DMS 273 treated with DMSO at 0.1 percent for 48 hours (cell line): ENCODE measurements around the gene LMNTD2.
A peak's percentile ranks its signal among the peaks of the same experiment; 100 is the strongest.
"Not testable (repeated sequence)": the region's sequence is repeated elsewhere in the genome, so short reads cannot be mapped to it uniquely, and the experiment has no call there.

Experiments
- DNase-seq: peaks from one replicate; lab custom pipeline; 2025; lab: John Stamatoyannopoulos, UW

LMNTD2 gene

GRCh38 chr11:533586-534395, 26.7 kb downstream of the LMNTD2 start:
- no peak for DNase-seq

- no peak for DNase-seq
Observed at GRCh38 chr11:532986-533585, 27.5 kb downstream of the LMNTD2 start.

GRCh38 chr11:532527-532985, 28.0 kb downstream of the LMNTD2 start:
- no peak for DNase-seq

GRCh38 chr11:531919-532526, 28.5 kb downstream of the LMNTD2 start:
- no peak for DNase-seq

GRCh38 chr11:530960-531831, 29.3 kb downstream of the LMNTD2 start:
- DNase-seq, result no peak

- DNase-seq, result no peak
Observed at GRCh38 chr11:529728-530411, 30.7 kb downstream of the LMNTD2 start.

- no peak for DNase-seq
Observed at GRCh38 chr11:528815-529727, 31.5 kb downstream of the LMNTD2 start.

- DNase-seq, result no peak
Observed at GRCh38 chr11:528166-528814, 32.2 kb downstream of the LMNTD2 start.

GRCh38 chr11:526192-526591, 34.3 kb downstream of the LMNTD2 start:
- no peak for DNase-seq

- no peak for DNase-seq
Observed at GRCh38 chr11:521177-521688, 39.3 kb downstream of the LMNTD2 start.

GRCh38 chr11:520428-521176, 39.9 kb downstream of the LMNTD2 start:
- no peak for DNase-seq

- DNase-seq, result peak; percentile 78
Observed at GRCh38 chr11:518463-519202, 41.9 kb downstream of the LMNTD2 start.

GRCh38 chr11:516918-517685, 43.4 kb downstream of the LMNTD2 start:
- DNase-seq, result not testable (repeated sequence)

- DNase-seq, result no peak
Observed at GRCh38 chr11:516400-516799, 44.1 kb downstream of the LMNTD2 start.

- no peak for DNase-seq
Observed at GRCh38 chr11:515131-515530, 45.4 kb downstream of the LMNTD2 start.

GRCh38 chr11:514606-515005, 45.9 kb downstream of the LMNTD2 start:
- DNase-seq, result no peak
